GM19035 (cell line): ENCODE data around the gene CFI.

ENCODE experiments used
- ATAC-seq: cut with Tn5 transposase; IDR thresholded peaks from one replicate; pipeline ENCODE4 v1.9.1; 2021; ENCODE audit not compliant: unreplicated experiment

CFI gene

DNA sequence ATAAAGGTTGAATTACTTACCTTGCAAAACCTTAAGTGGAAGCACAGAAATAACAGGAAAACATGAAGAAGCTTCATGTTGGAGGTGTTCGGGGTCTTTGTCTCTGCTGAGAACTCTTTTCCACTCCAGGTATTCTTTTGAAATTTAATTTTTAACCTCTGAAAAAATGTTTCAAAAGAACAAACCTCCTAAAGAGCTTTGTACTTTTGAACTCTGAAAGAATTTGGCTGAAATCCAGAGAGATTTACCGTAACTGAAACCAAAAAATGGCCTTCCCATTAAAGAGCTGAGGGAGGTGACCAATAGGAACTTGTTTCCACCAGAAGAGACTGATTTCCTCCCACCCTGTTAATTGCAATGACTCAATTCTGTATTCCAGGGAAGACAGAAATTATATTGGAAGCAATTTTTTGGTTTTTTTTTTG is at the start of gene CFI:
Gene CFI, minus strand, starts transcription at position 105 of the 425 bp plus-strand sequence. Its CDS starts 28 bp downstream, at position 77.
- no peak for ATAC-seq

DNA sequence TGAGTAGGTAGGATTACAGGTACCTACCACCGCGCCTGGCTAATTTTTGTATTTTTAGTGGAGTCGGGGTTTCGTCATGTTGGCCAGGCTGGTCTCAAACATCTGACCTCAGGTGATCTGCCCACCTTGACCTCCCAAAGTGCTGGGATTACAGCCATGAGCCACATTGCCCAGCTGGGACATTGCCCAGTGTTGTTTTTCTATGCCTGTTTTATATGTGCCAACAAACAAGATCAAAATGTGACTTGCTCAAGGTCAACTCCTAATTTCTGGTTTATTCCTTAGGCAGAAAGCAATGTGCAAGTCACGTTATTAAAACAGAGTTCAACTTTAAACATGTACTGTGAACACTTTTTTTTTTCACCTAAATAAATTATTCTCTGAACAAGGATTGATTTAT is 48.8 kb upstream of the CFI start:
- ATAC-seq: no peak

DNA sequence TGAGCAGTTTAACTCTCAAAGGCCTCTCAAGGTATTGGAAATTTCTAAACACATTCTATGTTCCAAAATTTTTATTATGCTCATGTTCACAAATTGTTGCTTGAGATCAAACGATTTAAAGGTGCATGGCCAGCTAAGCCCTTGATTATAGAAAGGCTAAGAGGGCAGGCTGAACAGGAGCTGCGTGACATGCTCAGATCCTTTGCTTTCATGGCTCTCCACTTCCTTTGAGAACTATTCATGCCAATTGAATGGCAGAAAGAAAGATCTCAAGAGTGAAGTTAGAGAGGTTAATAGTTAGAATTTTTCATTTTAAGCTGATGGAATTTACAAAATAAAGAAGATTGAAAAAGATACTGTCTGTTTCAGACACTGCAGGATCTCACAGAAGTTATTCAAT is 46.7 kb upstream of the CFI start:
- no peak for ATAC-seq

DNA sequence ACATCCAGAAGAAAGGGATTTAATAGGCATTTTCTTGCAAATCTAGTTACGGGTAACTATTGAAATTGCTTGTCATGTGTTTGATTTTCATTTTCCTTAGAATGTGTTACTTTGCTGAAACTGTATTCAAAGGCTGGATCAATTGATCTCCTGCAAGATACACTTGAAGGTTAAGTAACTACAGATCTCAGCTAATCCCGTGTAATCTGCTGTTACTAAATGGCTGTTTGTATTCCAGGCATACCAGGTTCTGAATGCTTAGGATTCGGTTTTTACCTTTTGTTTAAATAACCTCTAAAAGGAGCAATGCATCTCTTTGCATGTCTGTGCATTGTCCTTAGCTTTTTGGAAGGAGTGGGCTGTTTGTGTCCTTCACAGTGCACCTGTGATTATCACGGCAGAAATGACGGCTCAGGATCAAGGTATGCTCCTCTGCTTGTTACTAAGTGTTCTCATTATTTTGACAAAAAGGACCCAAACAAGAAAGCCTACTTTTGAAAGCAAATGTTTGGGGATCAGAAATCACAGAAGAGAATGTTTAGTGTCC is 46.2 kb upstream of the CFI start, which contains the start of gene LRIT3:
Gene LRIT3, plus strand, starts transcription at position 212 of the 547 bp plus-strand sequence. Its CDS starts 95 bp downstream, at position 307.
- no peak for ATAC-seq

DNA sequence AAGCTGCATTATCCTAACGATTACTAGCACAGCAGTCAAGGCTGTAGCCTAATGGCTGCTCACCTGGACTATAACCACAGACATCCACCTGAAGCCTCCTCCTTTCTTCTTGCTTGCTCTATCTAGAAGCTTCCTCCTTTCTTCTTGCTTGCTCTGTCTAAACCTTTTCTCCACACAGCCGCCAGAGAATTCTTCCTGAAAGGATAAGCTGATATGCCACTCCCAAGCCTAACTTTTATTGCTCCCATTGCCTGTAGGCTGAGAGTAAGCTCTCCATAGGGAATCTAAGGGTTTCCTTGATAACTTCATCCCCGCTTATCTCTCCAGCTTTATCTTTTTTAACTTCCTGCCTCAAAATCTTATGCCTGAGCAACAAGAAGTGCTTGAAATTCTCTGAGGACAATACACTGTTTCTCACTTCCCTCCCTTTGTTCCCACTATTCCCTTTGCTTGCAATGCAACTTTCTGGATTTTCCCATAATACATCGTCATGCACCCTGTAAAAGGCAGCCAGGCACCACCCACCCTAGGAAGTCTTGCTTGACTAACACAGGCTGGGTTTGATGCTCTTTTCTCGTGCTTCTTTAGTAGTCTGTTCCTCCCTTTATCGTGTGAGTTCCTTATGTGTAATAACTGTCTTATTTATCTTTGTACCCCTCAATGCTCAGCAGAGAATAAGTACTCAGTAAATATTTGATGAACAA is 44.7 kb upstream of the CFI start:
- no peak for ATAC-seq

DNA sequence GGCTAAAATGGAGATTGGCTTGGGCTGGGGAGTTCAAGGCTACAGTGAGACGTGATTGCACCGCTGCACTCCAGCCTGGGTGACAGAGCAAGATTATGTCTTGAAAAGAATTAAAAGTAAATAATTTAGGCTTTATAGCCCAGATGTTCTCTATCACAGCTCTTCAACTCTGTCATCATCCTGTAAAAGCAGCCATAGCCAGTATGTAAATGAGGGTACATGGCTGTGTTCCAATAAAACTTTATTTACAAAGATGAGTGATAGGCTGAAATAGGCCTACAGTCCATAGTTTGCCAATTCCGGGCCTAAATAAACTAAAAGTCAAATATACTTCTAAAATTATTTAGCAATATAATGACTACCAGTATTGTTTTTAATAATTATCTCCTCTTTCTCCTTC is 35.2 kb upstream of the CFI start:
- ATAC-seq: no peak

DNA sequence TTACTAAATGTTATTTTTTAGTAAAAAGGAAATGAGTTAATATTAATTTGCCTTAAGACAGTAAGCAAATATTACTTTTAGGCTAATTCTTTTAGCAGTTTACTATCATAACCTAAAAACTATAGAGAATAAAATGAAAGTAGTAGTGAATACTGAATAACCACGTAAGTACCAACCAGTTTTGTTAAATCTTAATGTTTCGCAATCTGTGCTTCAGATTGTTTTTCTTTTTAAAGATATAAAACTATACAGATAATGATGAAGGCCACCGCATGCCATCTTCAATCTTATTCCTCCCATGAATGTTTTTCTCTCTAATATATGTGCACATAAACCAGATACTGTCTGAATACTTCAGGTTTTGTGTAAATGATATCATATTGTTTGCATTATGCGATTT is 32.0 kb upstream of the CFI start:
- no peak for ATAC-seq

DNA sequence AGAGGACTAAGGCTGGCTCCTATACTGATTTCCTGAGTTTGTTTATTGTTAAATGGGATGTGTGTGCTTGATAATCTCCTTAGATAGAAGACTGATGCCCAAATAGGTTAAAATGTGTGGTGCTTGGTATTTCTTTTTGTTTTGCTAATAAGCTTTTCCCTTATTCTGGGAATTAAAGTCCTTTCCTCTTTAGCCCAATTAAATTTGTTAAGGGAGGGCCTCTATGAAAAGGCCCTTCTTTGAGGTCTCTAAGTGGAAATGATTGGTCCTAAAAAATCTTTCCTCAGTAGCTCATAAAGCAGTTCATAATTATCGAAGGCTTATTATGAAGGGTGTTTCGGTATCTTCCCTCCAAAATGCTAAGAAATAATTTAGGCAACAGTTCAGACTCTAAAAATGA is 25.9 kb upstream of the CFI start, which contains the start of gene RRH:
Gene RRH, plus strand, starts transcription at position 301 of the 400 bp plus-strand sequence. Its CDS starts 56 bp downstream, at position 357.
- no peak for ATAC-seq

DNA sequence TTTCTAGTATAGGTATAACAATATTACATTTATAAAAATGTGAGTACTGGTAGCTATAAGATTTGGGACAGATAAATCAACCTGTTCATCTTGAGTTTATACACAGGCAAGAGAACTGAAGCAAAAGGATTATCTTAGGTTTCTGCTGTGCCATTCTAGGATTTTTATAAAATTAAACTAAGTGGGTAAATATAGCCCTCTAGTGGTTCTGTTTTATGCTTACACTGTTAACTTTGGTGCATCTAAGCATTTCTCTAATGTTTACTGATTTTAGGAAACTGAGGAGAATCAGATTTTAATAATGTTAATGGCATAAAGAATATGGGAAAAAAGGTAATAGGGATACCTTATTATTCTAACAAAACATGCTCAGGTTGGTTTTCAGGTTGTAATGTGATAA is 24.9 kb upstream of the CFI start:
- peak; percentile 84 for ATAC-seq

DNA sequence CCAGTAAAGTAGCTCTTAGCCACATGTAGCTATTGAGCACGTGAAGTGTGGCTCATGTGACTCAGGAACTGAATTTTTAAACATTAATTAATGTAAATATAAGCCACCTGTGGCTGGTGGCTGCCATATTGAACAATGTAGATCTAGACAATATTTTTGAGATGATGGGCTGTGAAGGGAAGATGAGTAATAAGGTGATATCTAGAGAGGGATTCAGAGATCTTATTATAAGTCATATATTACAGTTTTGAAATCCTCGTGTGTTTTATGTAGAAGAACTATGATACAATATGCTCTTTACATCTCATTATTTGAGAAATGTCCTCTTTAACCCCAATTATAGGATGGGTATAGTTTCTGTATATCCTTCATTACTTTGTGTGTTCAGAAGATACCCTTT is 19.4 kb upstream of the CFI start:
- no peak for ATAC-seq

DNA sequence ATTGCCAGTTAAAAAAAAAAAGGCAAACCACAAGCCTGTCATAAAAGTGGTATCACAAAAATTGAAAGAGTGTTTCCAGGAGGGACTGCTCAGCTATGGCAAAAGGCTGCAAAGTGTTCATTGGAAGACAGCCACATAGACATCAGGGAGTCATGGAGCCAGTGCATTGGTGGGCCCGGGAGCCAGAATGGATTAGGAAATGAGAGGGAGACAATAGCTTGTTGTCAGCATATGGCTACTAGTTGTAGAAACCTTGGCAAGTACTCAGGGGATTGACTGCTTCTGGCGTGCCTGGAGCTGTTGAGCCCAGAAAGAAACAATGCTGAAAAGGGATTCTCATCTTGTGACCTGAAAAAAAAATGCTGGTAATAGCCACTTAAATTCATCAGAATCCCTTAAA is 18.8 kb upstream of the CFI start:
- ATAC-seq: no peak

DNA sequence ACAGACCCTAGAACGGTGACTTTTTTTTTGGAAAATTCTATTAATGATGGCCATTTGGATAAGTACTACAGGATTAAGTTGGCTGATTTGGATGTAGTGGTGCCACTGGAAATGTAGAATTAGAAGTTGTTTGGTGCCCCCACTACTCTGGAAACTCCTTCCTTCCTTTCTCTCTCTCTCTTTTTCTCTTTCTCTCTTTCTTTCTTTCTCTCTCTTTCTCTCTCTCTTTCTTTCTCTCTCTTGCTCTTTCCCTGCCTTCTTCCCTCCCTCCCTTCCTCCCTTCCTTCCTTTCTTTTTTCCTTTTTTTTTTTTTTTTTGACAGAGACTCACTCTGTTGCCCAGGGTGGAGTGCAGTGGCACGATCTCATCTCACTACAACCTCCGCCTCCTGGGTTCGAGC is 16.5 kb upstream of the CFI start:
- no peak for ATAC-seq

DNA sequence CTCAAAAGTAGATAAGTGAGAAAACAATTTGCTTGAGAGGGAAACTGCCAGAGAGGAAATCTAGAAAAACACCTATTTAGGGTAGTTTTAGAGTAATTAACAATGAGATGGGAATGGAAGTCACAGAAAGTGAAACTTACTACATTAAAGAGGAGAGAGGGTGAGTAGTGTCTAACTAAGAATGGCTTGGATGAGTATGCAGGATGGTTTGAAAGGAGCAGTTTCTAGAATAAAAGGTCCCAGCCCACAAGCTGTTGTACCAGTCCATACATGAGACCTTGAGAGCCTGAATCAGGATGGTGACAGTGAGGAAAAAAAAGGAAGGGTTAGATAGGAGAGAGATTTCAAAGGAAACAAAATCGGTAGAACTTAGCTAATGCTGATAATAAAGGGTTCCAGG is 15.1 kb upstream of the CFI start:
- no peak for ATAC-seq

DNA sequence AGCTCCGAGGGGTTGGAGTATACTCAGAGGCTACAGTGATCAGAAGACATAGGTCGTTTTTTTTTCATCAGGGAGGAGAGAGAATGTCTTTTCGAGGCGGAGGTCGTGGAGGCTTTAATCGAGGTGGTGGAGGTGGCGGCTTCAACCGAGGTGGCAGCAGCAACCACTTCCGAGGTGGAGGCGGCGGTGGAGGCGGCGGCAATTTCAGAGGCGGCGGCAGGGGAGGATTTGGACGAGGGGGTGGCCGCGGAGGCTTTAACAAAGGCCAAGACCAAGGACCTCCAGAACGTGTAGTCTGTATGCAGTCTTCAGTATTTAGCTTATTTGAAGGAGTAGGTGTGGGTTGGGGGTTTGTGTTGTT is 14.3 kb upstream of the CFI start:
- no peak for ATAC-seq

DNA sequence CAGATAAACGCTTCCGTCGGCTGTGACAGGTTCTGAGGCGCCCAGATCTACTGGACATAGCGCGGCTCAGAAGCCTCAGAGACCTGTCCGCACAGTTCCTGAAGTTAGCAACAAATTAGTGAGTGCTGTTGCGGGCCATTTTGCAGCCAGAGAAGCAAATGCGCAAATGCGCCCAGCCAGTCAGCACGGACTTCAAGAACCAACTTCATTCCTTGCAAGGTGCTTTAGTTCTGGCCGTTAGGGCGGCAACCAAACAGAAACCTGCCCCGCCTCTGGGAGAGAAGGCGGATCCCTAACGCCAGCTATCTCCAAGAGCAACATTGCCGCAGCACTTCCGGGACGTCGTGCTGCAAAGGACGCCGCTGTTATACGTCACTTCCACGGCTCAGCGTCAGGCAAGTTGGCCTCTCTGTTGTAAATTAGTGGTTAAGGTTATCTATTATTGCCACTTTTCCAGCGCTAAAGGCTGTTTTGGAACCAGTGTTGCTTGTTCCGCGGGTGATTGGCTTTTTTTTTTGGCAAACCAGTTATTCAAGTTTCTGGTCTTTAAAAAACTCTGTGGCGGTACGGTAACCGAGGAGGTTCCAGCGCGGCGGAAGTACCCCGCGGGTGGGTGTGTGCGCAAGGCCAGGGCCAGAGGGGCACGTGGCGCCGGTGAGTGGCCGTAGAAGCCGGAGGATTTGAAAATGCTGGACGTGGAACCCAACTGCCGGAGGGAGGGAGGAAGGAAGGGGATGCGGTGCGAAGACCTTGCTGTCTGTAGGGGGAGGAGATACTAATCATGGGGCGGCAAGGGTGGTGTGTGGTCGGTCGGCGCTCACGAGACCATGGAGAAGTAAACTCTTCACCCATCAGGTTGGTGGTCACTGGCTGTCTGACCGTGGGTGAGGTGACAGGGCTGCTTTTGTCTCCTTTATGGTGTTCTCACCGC is 13.6 kb upstream of the CFI start, which contains the start of gene GAR1:
Gene GAR1, plus strand, starts transcription at position 612 of the 931 bp plus-strand sequence. CDS start 403 bp downstream, outside the sequence.
- peak; percentile 99 for ATAC-seq

DNA sequence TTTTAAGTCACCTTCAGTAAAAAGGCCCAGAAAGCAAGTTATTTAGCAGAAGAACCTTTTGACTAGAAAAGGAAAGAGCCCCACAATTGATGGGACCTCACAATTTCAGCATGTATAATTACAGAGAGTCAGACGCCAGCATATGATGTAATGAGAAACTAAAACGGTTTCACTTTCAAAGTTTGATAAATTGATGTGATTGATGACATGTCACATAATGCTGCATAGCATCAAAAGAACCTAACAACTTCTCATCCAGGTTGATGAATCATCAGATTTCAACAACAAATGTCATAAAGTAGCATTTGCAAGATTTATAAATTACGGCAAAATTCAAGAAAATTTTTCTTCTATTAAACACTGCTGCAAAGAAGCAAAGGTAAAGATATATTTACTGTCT is 9.9 kb upstream of the CFI start:
- ATAC-seq: no peak

DNA sequence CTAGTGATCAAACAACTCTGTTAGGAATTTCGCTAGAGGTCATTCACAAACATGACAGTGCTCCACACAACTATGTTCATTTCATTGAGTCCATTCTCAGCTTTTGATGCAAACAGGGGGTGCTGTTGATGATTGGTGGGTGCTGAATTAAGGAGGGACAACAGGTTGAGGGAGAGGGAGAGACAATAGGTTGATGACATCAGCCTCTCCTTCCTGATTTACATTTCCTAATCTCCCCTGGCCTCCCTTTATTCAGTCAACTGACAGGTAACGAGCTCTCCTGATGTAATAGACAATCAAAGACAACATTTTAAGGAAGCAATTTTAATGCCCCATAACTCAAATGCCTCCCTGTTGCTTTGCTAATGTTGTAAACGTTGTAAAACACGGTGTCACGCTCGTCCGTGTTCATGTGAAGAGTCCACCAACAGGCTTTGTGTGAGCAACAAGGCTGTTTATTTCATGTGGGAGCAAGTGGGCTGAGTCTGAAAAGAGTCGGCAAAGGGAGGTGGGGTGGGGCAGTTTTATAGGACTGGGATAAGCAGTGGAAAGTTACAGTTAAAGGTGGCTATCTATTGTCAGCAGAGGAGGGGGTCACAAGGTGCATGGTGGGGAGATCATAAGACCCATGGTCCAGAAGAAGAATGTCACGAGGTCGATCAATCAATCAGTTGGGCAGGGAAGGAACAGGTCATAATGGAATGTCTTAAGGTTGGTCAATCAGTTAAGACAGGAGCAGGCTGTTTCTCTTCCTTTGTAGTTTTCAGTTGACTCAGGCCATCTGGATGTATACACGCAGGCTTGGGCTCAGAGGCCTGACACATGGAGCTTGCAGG is 9.0 kb upstream of the CFI start:
- ATAC-seq: no peak

DNA sequence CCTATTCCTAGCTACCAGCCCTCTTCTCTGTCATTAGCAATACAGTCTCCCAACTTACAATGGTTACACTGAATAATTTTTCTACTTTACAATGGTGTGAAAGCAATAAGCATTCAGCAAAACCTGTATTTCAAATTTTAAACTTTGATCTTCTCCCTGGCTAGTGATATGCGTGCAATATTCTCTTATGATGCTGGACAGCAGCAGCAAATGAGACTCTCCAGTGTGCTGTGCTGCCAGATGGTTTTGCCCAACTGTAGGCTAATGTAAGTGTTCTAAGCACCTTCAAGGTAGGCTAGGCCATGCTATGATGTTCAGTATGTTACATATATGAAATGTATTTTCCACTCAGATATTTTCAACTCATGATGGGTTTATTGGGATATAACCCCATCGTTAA is 7.9 kb upstream of the CFI start:
- ATAC-seq: no peak

DNA sequence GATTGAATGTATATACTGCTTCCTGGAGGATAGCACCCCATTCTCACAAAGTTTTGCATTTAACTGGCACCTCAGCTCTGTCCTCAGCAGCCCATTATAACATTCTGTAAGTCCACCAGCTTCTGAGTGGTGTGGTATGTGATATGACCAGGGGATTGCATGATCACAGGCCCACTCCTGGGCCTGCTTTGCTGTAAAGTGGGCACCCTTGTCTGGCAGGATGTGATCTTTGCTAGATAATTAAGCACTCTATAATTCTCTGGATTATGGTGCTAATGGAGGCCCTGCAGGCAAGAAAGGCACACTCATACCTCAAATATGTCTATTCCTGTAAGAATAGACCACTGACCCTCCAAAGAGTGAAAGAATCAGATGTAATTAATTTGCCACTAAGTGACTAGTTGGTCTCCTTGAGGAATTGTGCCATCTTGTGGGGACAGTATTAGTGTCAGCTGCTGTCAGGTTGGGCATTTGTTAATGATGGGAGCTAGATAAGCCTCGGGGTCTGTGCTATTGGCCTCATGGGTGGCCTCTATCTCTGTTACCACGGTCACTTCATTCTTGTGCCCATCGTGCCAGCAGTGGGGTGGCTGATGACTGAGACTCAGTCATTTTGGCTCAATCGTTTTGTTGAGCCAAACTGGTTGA is 2.2 kb upstream of the CFI start:
- no peak for ATAC-seq

DNA sequence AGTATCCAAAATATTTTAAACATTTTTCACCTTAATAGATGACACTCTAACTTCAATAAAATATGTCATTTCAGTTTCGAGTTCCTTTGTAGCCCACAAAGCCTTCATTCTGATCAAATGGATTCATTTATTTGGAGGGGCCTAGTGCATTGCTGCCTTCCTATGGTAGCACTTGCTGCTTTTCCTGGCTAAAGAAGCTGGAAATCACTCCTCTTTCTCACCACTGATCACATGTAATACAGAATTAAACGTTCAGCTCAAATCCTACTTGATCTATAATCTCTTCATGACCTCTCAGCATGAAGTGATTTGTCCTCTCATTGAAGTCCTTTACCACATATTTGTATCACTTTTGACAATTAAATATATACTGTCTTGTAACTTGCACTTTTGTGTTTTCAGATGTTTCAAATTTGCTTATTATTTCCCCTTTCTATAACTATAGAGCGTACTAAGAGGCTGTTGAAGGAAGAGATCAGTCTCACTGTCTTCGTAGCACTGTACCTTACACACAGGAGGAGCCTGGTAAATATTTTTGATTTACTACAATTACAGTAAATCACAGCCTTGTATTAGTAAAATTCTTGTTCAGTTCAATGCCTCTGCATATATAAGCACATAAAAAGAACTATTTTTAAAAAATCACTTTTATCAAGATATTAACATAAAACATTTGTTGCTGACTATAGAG is 555 bp downstream of the CFI start:
- ATAC-seq: no peak
